HG02571 (cell line): ENCODE data around the gene STX3.
"Not testable (repeated sequence)": the region's sequence is repeated elsewhere in the genome, so short reads cannot be mapped to it uniquely, and the experiment has no call there.

Experiments
- ATAC-seq: cut with Tn5 transposase; IDR thresholded peaks from one replicate; pipeline ENCODE4 v1.9.1; 2021; ENCODE audit warnings: mild to moderate bottlenecking, moderate library complexity; ENCODE audit not compliant: unreplicated experiment

The STX3 gene

GRCh38 chr11:59787255-59787588 lies 32.0 kb downstream of the STX3 start:
- no peak for ATAC-seq

- ATAC-seq, result no peak
Measured at GRCh38 chr11:59787816-59788215, 32.6 kb downstream of the STX3 start.

- no peak for ATAC-seq
Measured at GRCh38 chr11:59791639-59792038, 36.5 kb downstream of the STX3 start.

- ATAC-seq, result no peak
Measured at GRCh38 chr11:59792507-59792906, 37.3 kb downstream of the STX3 start.

- ATAC-seq, result no peak
Measured at GRCh38 chr11:59794417-59794816, 39.2 kb downstream of the STX3 start.

- ATAC-seq, result no peak
Measured at GRCh38 chr11:59800390-59801025, 45.3 kb downstream of the STX3 start.

- no peak for ATAC-seq
Measured at GRCh38 chr11:59801160-59801706, 46.1 kb downstream of the STX3 start.

GRCh38 chr11:59801981-59802638 lies 46.9 kb downstream of the STX3 start:
- ATAC-seq, result no peak

- ATAC-seq, result no peak
Measured at GRCh38 chr11:59802639-59803176, 47.5 kb downstream of the STX3 start.

GRCh38 chr11:59804061-59804460 lies 48.9 kb downstream of the STX3 start:
- no peak for ATAC-seq

- no peak for ATAC-seq
Measured at GRCh38 chr11:59807047-59807610, 52.0 kb downstream of the STX3 start.

- ATAC-seq, result peak; percentile 98
Measured at GRCh38 chr11:59810189-59810910, 55.2 kb downstream of the STX3 start, which contains the start of gene MRPL16. Gene MRPL16 (minus strand): TSS chr11:59810778. CDS start chr11:59810658, 120 bp downstream.

- ATAC-seq, result no peak
Measured at GRCh38 chr11:59810911-59811259, 55.7 kb downstream of the STX3 start.

GRCh38 chr11:59812220-59812619 lies 57.0 kb downstream of the STX3 start:
- no peak for ATAC-seq

- no peak for ATAC-seq
Measured at GRCh38 chr11:59813364-59813763, 58.2 kb downstream of the STX3 start.

GRCh38 chr11:59814021-59814420 lies 58.8 kb downstream of the STX3 start:
- no peak for ATAC-seq

- no peak for ATAC-seq
Measured at GRCh38 chr11:59815754-59816153, 60.6 kb downstream of the STX3 start.

- ATAC-seq, result not testable (repeated sequence)
Measured at GRCh38 chr11:59816434-59816833, 61.3 kb downstream of the STX3 start.

GRCh38 chr11:59818572-59818971 lies 63.4 kb downstream of the STX3 start:
- ATAC-seq, result no peak

- peak; percentile 88 for ATAC-seq
Measured at GRCh38 chr11:59822989-59823566, 67.9 kb downstream of the STX3 start.

- no peak for ATAC-seq
Measured at GRCh38 chr11:59829358-59829757, 74.2 kb downstream of the STX3 start.
